Ascending aorta (tissue), 2 donors: ENCODE measurements around the gene CAP2. TPM values are rescaled to one million over a fixed set of nuclear protein-coding genes. Genes with fewer than 3 reads are reported as not detected.
"Not testable (repeated sequence)": the region's sequence is repeated elsewhere in the genome, so short reads cannot be mapped to it uniquely, and the experiment has no call there.

Experiments used
- DNase-seq, 2 donors: peaks; one replicate each; pipeline ENCODE4 v3.0.0-alpha.2; 2019; ENCODE audit warnings: low spot score in 2 of 2
- H3K27ac ChIP-seq, 2 donors: fragments of 200-600 bp; sonication (generic); one replicate each; pipeline ENCODE4 v1.5.1; 2016 to 2017; ENCODE audit warnings: mild to moderate bottlenecking in 1 of 2
- H3K27me3 ChIP-seq: fragments of 200-600 bp; sonication (generic); one replicate; pipeline ENCODE4 v1.5.1; 2017
- H3K36me3 ChIP-seq, 2 donors: fragments of 200-600 bp; sonication (generic); one replicate each; pipeline ENCODE4 v1.5.1; 2016
- H3K4me1 ChIP-seq, 2 donors: fragments of 200-600 bp; sonication (generic); one replicate each; pipeline ENCODE4 v1.5.1; 2016 to 2017; ENCODE audit warnings: mild to moderate bottlenecking in 1 of 2
- H3K4me3 ChIP-seq, 2 donors: fragments of 200-600 bp; sonication (generic); one replicate each; pipeline ENCODE4 v1.5.1; 2016 to 2017; ENCODE audit warnings: mild to moderate bottlenecking in 1 of 2
- H3K9me3 ChIP-seq, 2 donors: fragments of 200-600 bp; sonication (generic); one replicate each; pipeline ENCODE4 v1.5.1; 2016
- CTCF ChIP-seq, 3 experiments: fragments of 200-600 bp in 2 of 3; fragments of 450-650 bp in 1 of 3; sonication (generic) in 2 of 3; IDR thresholded peaks; one replicate each; pipeline ENCODE4 v1.5.1; 2016 to 2019; ENCODE audit warnings: antibody characterized with exemption in 3 of 3, mild to moderate bottlenecking in 1 of 3, moderate library complexity in 1 of 3
- intact Hi-C: fragments of 100-400 bp; cut with DNase I; formaldehyde crosslinking; loops from one replicate; pipeline ENCODE4 v1.15.1; 2023
- total RNA-seq: library from RNA; depleted of rRNA; stranded (reverse); fragments of >200 nt; gene quantifications from one replicate; pipeline ENCODE4 v1.1.0, GENCODE V29; 2016

The CAP2 gene
- total RNA-seq, 1 donor from 2014 or later, result 7.1 TPM

DNA sequence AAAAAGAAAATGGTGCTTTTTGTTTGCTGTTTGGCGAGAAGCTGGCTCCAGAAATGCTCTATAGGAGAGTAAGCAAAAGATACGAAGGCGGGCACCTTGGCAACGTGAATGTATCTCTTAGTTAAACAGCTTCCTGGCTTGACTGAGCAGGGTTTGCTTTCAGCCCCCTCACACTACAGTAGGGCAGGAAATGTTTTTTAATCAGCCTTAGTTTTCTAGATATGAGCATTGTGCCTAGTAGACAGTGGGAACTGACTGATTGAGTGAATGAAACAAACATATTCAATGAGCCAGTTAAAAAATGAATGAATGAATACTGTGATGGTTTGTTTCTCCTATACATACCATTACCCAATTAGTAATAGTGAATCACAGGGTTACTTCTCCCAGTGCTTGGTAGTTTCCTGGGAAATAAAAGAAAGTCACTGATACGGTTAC is 19.9 kb downstream of the CAP2 start:
- Histone ChIP-seq H3K36me3 (no peaks in the 10 kb centered on the region), H3K27ac (no peak overlapping the region), H3K9me3 (no peaks in the 10 kb centered on the region), H3K4me3 (no peak overlapping the region), H3K4me1 (peaks cover 0 to 11% of the 10 kb centered on the region in 2 donors), H3K27me3 (no peaks in the 10 kb centered on the region)
- no peak for DNase-seq
- intact Hi-C loops, result no loop called here
- TF ChIP-seq CTCF (IDR thresholded peaks at IDR 0.05), result no peak

GRCh38 chr6:17414395-17414794 is 21.0 kb downstream of the CAP2 start:
- DNase-seq, H3K27me3 ChIP-seq, H3K4me3 ChIP-seq, H3K27ac ChIP-seq, H3K36me3 ChIP-seq, intact Hi-C loops, H3K9me3 ChIP-seq: not testable (repeated sequence)
- peaks cover 0 to 13% of the 10 kb centered on the region in 2 donors for H3K4me1 ChIP-seq

DNA sequence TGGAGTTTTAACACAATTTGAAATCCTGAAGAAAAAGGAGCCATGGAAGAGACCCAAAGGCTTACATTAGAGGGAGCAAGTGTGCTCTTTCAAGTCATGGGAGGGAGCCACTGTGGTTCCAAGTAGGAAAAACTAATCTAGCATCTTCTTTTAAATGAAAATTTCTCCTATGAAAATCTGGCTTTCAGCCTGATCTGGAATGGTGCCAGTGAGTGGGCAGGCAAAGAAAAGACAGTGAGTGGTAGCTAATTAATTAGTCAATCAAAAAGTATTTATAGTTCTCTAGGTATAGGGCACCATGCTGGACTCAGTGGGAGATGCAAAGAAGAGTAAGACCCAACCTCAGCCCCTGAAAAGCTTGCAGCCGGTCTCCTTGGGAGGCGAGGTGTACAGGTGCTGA is 21.9 kb downstream of the CAP2 start:
- DNase-seq, result no peak
- Histone ChIP-seq H3K27ac (no peak overlapping the region), H3K4me3 (no peak overlapping the region), H3K27me3 (no peaks in the 10 kb centered on the region), H3K36me3 (no peaks in the 10 kb centered on the region), H3K4me1 (peaks cover 0 to 13% of the 10 kb centered on the region in 2 donors), H3K9me3 (no peaks in the 10 kb centered on the region)
- no peak for TF ChIP-seq CTCF (IDR thresholded peaks at IDR 0.05)
- intact Hi-C loops, result no loop called here

GRCh38 chr6:17416806-17417205 is 23.4 kb downstream of the CAP2 start:
- H3K27me3 ChIP-seq, result no peaks in the 10 kb centered on the region
- no peak for TF ChIP-seq CTCF (IDR thresholded peaks at IDR 0.05)
- intact Hi-C loops, result no loop called here
- peaks cover 0 to 13% of the 10 kb centered on the region in 2 donors for H3K4me1 ChIP-seq
- no peak overlapping the region for H3K4me3 ChIP-seq
- H3K9me3 ChIP-seq, result no peaks in the 10 kb centered on the region
- peak overlapping the region in 1 of 2 donors; percentile 74 for H3K27ac ChIP-seq
- no peaks in the 10 kb centered on the region for H3K36me3 ChIP-seq
- no peak for DNase-seq

DNA sequence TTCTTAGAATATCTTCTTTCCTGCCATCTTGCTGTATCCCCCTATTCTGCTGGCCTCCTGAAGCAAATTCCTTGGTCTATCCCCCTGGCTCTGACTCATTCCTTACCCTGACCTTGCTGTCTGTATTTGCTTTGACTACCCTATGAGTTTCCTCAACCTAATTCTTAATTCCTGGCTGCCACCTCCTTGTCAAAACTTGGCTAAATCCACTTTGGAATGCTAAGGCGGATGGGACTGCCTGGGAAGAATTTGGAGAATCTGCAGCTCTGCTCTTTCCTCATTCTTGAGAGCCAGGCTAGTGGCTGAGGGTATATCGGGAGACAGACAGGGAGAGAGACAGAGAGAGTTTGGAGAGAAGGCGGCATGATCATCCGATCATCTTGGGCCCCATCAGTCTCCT is 24.4 kb downstream of the CAP2 start:
- no peak for TF ChIP-seq CTCF (IDR thresholded peaks at IDR 0.05)
- peaks cover 0 to 13% of the 10 kb centered on the region in 2 donors for H3K4me1 ChIP-seq
- H3K27me3 ChIP-seq, result no peaks in the 10 kb centered on the region
- DNase-seq, result no peak
- no peaks in the 10 kb centered on the region for H3K9me3 ChIP-seq
- peak overlapping the region; percentile 74 to 80 for H3K27ac ChIP-seq
- intact Hi-C loops, result no loop called here
- no peaks in the 10 kb centered on the region for H3K36me3 ChIP-seq
- H3K4me3 ChIP-seq, result peak overlapping the region; percentile 18 to 40

DNA sequence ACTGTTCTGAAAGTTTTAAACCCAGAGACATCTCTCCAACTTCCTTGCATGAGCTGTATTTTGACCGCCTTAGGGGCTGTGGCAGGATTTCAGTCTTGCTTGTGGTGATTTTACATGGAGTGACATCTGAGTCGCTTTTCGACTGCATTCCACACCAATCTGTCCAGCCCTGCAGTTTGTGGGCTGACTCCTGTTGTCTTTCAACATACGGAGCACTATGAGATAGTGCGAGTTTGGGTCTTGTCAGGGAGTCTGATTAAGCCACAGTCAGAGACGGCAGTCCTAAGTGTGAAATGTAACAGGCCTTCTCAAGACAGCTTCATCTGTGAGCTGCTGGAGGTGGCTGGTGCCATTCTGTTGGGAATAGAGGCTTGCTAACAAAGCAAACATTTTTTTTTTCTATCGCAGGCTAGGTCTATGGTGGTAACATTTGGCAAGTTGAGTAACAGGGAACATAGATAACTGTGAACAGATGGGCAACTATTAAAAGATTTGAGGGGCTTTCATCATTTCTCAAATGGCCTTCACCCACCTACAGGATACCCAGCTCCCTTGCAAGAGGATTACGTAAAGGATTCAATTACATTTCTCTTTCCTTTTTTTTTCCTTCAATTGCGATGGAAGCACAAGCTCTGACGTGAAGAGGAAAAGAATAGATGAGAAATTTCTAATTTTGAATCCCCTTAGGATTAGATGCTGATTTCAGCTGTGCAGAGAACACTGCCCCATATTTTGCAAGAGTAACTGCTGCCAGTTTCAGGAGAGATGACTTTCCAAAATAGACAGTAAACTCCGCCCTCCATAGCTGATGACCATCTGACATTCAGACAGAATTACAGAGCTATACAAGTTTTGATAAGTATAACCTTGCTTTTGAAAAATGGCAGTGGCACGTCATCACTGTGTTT is 25.1 kb downstream of the CAP2 start:
- Histone ChIP-seq H3K27ac (peak overlapping the region; percentile 74 to 80), H3K27me3 (no peaks in the 10 kb centered on the region), H3K36me3 (no peaks in the 10 kb centered on the region), H3K4me3 (peak overlapping the region; percentile 18 to 40), H3K4me1 (peaks cover 0 to 13% of the 10 kb centered on the region in 2 donors), H3K9me3 (no peaks in the 10 kb centered on the region)
- TF ChIP-seq CTCF (IDR thresholded peaks at IDR 0.05), result no peak
- DNase-seq, result no peak
- intact Hi-C loops, result no loop called here
